SIG-M5 (cell line): ENCODE data around the gene BPI.
"Not testable (repeated sequence)": the region's sequence is repeated elsewhere in the genome, so short reads cannot be mapped to it uniquely, and the experiment has no call there.

Source experiments
- DNase-seq: peaks from one replicate; lab custom pipeline; 2025; lab: John Stamatoyannopoulos, UW

The BPI gene

GRCh38 chr20:38303908-38304379, at the start of gene BPI:
Gene BPI, plus strand, starts transcription at chr20:38304156. Its CDS starts 68 bp downstream, at chr20:38304224.
- peak; percentile 89 for DNase-seq

- DNase-seq = not testable (repeated sequence)
These were observed 49.3 kb upstream of the BPI start for GRCh38 chr20:38254621-38255020.

GRCh38 chr20:38255393-38255792, 48.6 kb upstream of the BPI start:
- no peak for DNase-seq

GRCh38 chr20:38256021-38256420, 47.9 kb upstream of the BPI start:
- DNase-seq = no peak

- no peak for DNase-seq
These were observed 47.0 kb upstream of the BPI start for GRCh38 chr20:38256966-38257365.

GRCh38 chr20:38258545-38259215, 45.3 kb upstream of the BPI start:
- DNase-seq = no peak

- no peak for DNase-seq
These were observed 44.0 kb upstream of the BPI start for GRCh38 chr20:38260025-38260377.

GRCh38 chr20:38260378-38261053, 43.4 kb upstream of the BPI start, which contains the start of gene KIAA1755:
Gene KIAA1755, minus strand, starts transcription at chr20:38260735. Its CDS starts 235 bp downstream, at chr20:38260500.
- DNase-seq = no peak

- no peak for DNase-seq
These were observed 42.9 kb upstream of the BPI start for GRCh38 chr20:38261054-38261390.

- no peak for DNase-seq
These were observed 41.0 kb upstream of the BPI start for GRCh38 chr20:38262931-38263330.

- DNase-seq = no peak
These were observed 37.5 kb upstream of the BPI start for GRCh38 chr20:38266426-38266825.

- no peak for DNase-seq
These were observed 36.7 kb upstream of the BPI start for GRCh38 chr20:38267296-38267695.

GRCh38 chr20:38267901-38268514, 35.9 kb upstream of the BPI start:
- DNase-seq = no peak

- no peak for DNase-seq
These were observed 34.9 kb upstream of the BPI start for GRCh38 chr20:38269040-38269439.

GRCh38 chr20:38269715-38270114, 34.2 kb upstream of the BPI start:
- no peak for DNase-seq

- DNase-seq = no peak
These were observed 32.9 kb upstream of the BPI start for GRCh38 chr20:38270869-38271605.

- DNase-seq = no peak
These were observed 32.3 kb upstream of the BPI start for GRCh38 chr20:38271608-38272120.

- DNase-seq = no peak
These were observed 31.6 kb upstream of the BPI start for GRCh38 chr20:38272398-38272797.

GRCh38 chr20:38272961-38273360, 31.0 kb upstream of the BPI start:
- DNase-seq = no peak

GRCh38 chr20:38275815-38276550, 28.0 kb upstream of the BPI start:
- DNase-seq = no peak

GRCh38 chr20:38277285-38277684, 26.7 kb upstream of the BPI start:
- DNase-seq = no peak

GRCh38 chr20:38277691-38278090, 26.3 kb upstream of the BPI start:
- DNase-seq = no peak
